NCI-H146 (cell line): ENCODE measurements around the gene KMT2A.
A peak's percentile ranks its signal among the peaks of the same experiment; 100 is the strongest.
"Not testable (repeated sequence)": the region's sequence is repeated elsewhere in the genome, so short reads cannot be mapped to it uniquely, and the experiment has no call there.

Experiments used
- DNase-seq: peaks from one replicate; lab custom pipeline; 2025; lab: John Stamatoyannopoulos, UW

Gene KMT2A

GRCh38 chr11:118533769-118534729 is 97.8 kb downstream of the KMT2A start:
- DNase-seq, result no peak

- DNase-seq, result no peak
These were observed 99.0 kb downstream of the KMT2A start for GRCh38 chr11:118535261-118535660.

GRCh38 chr11:118536726-118537125 is 100.4 kb downstream of the KMT2A start:
- DNase-seq, result no peak

- DNase-seq, result no peak
These were observed 101.2 kb downstream of the KMT2A start for GRCh38 chr11:118537409-118537980.

- DNase-seq, result no peak
These were observed 107.8 kb downstream of the KMT2A start for GRCh38 chr11:118544010-118544646.

GRCh38 chr11:118544647-118545010 is 108.3 kb downstream of the KMT2A start:
- DNase-seq, result no peak

GRCh38 chr11:118545533-118545932 is 109.2 kb downstream of the KMT2A start:
- no peak for DNase-seq

- DNase-seq, result no peak
These were observed 110.8 kb downstream of the KMT2A start for GRCh38 chr11:118547132-118547531.

- no peak for DNase-seq
These were observed 116.0 kb downstream of the KMT2A start for GRCh38 chr11:118552341-118552740.

- DNase-seq, result no peak
These were observed 124.5 kb downstream of the KMT2A start for GRCh38 chr11:118560806-118561205.

- no peak for DNase-seq
These were observed 128.8 kb downstream of the KMT2A start for GRCh38 chr11:118565051-118565450.

- no peak for DNase-seq
These were observed 133.4 kb downstream of the KMT2A start for GRCh38 chr11:118569670-118570069.

GRCh38 chr11:118570787-118571186 is 134.5 kb downstream of the KMT2A start:
- no peak for DNase-seq

GRCh38 chr11:118571701-118572060 is 135.4 kb downstream of the KMT2A start:
- not testable (repeated sequence) for DNase-seq

GRCh38 chr11:118572061-118572980 is 136.0 kb downstream of the KMT2A start, which contains the start of gene ARCN1:
ARCN1 (plus strand) TSS chr11:118572409; CDS start chr11:118572548, 139 bp downstream.
- DNase-seq, result peak; percentile 79

GRCh38 chr11:118572981-118573550 is 136.8 kb downstream of the KMT2A start:
- DNase-seq, result peak; percentile 6

- no peak for DNase-seq
These were observed 138.3 kb downstream of the KMT2A start for GRCh38 chr11:118574636-118575035.
